ENCODE results near the gene MAP7D2. TPM values are rescaled to one million over a fixed set of nuclear protein-coding genes. Genes with fewer than 3 reads are reported as not detected.

MAP7D2 gene
- total RNA-seq, 1 experiment from 2014 or later = 7.6 TPM

DNA sequence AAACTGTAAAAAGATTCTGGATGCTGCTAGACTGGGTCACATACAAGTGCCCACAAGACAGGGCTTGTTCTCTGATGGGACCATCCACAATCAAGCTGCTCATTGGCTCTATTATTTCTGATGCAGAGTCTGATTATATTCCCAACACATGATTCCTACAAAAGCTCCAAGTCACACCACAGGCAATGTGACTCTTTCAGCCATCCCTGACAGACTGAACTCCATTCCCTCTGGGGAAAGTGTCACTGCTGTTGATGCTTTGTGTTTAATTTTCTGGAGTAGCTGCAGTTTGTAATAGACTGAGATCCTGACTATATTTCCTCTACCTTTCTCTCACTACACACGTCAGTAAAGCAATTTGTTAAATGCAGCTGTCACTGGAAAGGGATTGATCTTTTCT, 70.5 kb downstream of the MAP7D2 start:
- POLR2A ChIA-PET = no interaction called here
- ATAC-seq = no peak
- CTCF ChIA-PET = no interaction called here

DNA sequence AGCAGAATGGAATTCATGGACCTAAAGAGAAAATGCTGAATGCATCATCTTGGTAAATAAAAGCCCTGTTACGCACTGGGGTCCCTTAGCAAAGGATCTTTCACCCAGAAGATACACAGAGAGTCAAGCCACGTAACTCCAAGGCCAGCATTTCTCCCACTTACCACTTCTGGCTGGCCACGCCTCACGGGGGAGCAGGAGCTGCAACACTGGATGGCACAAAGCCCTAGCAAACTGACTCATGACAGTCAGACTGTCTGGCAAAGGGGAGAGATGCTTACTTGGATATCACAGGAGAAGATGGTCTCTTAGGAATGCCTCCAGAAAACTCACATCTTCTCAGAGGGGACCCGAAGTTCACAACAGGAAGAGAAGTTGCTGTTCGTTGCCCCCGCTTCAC, 74.5 kb downstream of the MAP7D2 start:
- Histone ChIP-seq H3K9me3 (ENCODE audit: control insufficient read depth, insufficient read depth, low read depth, low read length) (no peaks in the 10 kb centered on the region), H3K36me3 (ENCODE audit: control insufficient read depth, insufficient read depth, low read length) (no peaks in the 10 kb centered on the region), H3K27ac (ENCODE audit: low read length) (no peak overlapping the region), H3K4me3 (ENCODE audit: low read depth in 2 of 2, low read length in 2 of 2) (no peak overlapping the region), H3K27me3 (ENCODE audit: control insufficient read depth, insufficient read depth, low read length) (no peaks in the 10 kb centered on the region), H3K4me1 (ENCODE audit: control insufficient read depth, insufficient read depth, low read length) (no peaks in the 10 kb centered on the region)
- ATAC-seq (no peak), DNase-seq (ENCODE audit: low read depth, low spot score) (no peak)
- in situ Hi-C loops (cut with HindIII; ENCODE audit: low pct_unique_long_range_greater_than_20kb, low sequenced_read_pairs) = no loop called here
- CTCF ChIA-PET = no interaction called here
- POLR2A ChIA-PET = no interaction called here
- TF ChIP-seq SIN3A (IDR thresholded peaks at IDR 0.05; ENCODE audit: borderline replicate concordance, insufficient read depth, low read depth, low read length) (no peak), POLR2AphosphoS5 (IDR thresholded peaks at IDR 0.05; ENCODE audit: low read depth, low read length) (no peak), CTCF (IDR thresholded peaks at IDR 0.05) (no peak), TCF7L2 (IDR thresholded peaks at IDR 0.05; ENCODE audit: low read depth, low read length) (no peak)
- TF ChIP-seq, protein P1, sequence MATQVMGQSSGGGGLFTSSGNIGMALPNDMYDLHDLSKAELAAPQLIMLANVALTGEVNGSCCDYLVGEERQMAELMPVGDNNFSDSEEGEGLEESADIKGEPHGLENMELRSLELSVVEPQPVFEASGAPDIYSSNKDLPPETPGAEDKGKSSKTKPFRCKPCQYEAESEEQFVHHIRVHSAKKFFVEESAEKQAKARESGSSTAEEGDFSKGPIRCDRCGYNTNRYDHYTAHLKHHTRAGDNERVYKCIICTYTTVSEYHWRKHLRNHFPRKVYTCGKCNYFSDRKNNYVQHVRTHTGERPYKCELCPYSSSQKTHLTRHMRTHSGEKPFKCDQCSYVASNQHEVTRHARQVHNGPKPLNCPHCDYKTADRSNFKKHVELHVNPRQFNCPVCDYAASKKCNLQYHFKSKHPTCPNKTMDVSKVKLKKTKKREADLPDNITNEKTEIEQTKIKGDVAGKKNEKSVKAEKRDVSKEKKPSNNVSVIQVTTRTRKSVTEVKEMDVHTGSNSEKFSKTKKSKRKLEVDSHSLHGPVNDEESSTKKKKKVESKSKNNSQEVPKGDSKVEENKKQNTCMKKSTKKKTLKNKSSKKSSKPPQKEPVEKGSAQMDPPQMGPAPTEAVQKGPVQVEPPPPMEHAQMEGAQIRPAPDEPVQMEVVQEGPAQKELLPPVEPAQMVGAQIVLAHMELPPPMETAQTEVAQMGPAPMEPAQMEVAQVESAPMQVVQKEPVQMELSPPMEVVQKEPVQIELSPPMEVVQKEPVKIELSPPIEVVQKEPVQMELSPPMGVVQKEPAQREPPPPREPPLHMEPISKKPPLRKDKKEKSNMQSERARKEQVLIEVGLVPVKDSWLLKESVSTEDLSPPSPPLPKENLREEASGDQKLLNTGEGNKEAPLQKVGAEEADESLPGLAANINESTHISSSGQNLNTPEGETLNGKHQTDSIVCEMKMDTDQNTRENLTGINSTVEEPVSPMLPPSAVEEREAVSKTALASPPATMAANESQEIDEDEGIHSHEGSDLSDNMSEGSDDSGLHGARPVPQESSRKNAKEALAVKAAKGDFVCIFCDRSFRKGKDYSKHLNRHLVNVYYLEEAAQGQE (IDR thresholded peaks at IDR 0.05; ENCODE audit: insufficient read depth in 1 of 2, low read depth in 2 of 2, low read length in 1 of 2) = no peak
- no TSS peak for BruUV-seq (replicated peaks)
- intact Hi-C loops (cut with micrococcal nuclease; ENCODE audit: unreplicated experiment) = no loop called here

More for the DNA sequence above, 70.5 kb downstream of the MAP7D2 start:
- TF ChIP-seq TCF7L2 (IDR thresholded peaks at IDR 0.05; ENCODE audit: low read depth, low read length) (no peak), POLR2AphosphoS5 (IDR thresholded peaks at IDR 0.05; ENCODE audit: low read depth, low read length) (no peak), SIN3A (IDR thresholded peaks at IDR 0.05; ENCODE audit: borderline replicate concordance, insufficient read depth, low read depth, low read length) (no peak), CTCF (IDR thresholded peaks at IDR 0.05) (no peak)
- TF ChIP-seq, protein P1 (IDR thresholded peaks at IDR 0.05; ENCODE audit: insufficient read depth in 1 of 2, low read depth in 2 of 2, low read length in 1 of 2) = no peak
- in situ Hi-C loops (cut with HindIII; ENCODE audit: low pct_unique_long_range_greater_than_20kb, low sequenced_read_pairs) (no loop called here), intact Hi-C loops (cut with micrococcal nuclease; ENCODE audit: unreplicated experiment) (no loop called here)
- Histone ChIP-seq H3K27me3 (ENCODE audit: control insufficient read depth, insufficient read depth, low read length) (no peaks in the 10 kb centered on the region), H3K27ac (ENCODE audit: low read length) (no peak overlapping the region), H3K36me3 (ENCODE audit: control insufficient read depth, insufficient read depth, low read length) (no peaks in the 10 kb centered on the region), H3K4me1 (ENCODE audit: control insufficient read depth, insufficient read depth, low read length) (no peaks in the 10 kb centered on the region), H3K9me3 (ENCODE audit: control insufficient read depth, insufficient read depth, low read depth, low read length) (no peaks in the 10 kb centered on the region), H3K4me3 (ENCODE audit: low read depth in 2 of 2, low read length in 2 of 2) (no peak overlapping the region)
- DNase-seq (ENCODE audit: low read depth, low spot score) = no peak
- no TSS peak for BruUV-seq (replicated peaks)

Data from Panc1 (cell line).